IPS DF 6.9 (cell line): ENCODE measurements around the gene SCYL1.

Source experiments
- DNase-seq: peaks from one replicate; pipeline ENCODE4 v3.0.0-alpha.2; 2013; ENCODE audit warnings: low read depth, low spot score
- H3K27ac ChIP-seq: one replicate; pipeline ENCODE4 v1.5.1; 2013; ENCODE audit warnings: low read length, control low read depth
- H3K27me3 ChIP-seq: 2 replicates; pipeline ENCODE4 v1.6.1; 2013; ENCODE audit warnings: mild to moderate bottlenecking, low read length; ENCODE audit not compliant: control insufficient read depth, insufficient read depth
- H3K36me3 ChIP-seq: 2 replicates; pipeline ENCODE4 v1.6.1; 2013; ENCODE audit warnings: low read length; ENCODE audit not compliant: control insufficient read depth, insufficient read depth
- H3K4me1 ChIP-seq: 2 replicates; pipeline ENCODE4 v1.6.1; 2013; ENCODE audit warnings: low read length; ENCODE audit not compliant: control insufficient read depth, insufficient read depth
- H3K4me3 ChIP-seq: 2 replicates; pipeline ENCODE4 v1.5.1; 2013; ENCODE audit warnings: mild to moderate bottlenecking, low read length
- H3K9me3 ChIP-seq: 2 replicates; pipeline ENCODE4 v1.6.1; 2013; ENCODE audit warnings: low read length, inconsistent platforms; ENCODE audit not compliant: control insufficient read depth, insufficient read depth
- WGBS: extraction: QIAGEN DNeasy Blood & Tissue Kit; methylation state at CpG from one replicate; pipeline ENCODE4 v1.1.7; 2013; ENCODE audit warnings: mixed read lengths, missing lambda C conversion rate; ENCODE audit not compliant: insufficient read length, insufficient coverage; 5-methylcytosine and 5-hydroxymethylcytosine counted together

The SCYL1 gene

GRCh38 chr11:65496304-65497140 is 28.4 kb upstream of the SCYL1 start:
- WGBS: no CpG with 5 or more reads among the region's 15 CpGs
- no peak for DNase-seq

GRCh38 chr11:65497141-65498041 is 27.5 kb upstream of the SCYL1 start:
- peaks cover 3% of the 10 kb centered on the region; the same call in 1 of the 2 replicates for H3K4me1 ChIP-seq
- WGBS: no CpG with 5 or more reads among the region's 61 CpGs
- DNase-seq: no peak
- no peak overlapping the region for H3K27ac ChIP-seq
- H3K9me3 ChIP-seq: no peaks in the 10 kb centered on the region
- no peaks in the 10 kb centered on the region for H3K27me3 ChIP-seq
- peaks cover 7% of the 10 kb centered on the region; the same call in 1 of the 2 replicates for H3K36me3 ChIP-seq
- peak overlapping the region; percentile 59; the same call in 1 of the 2 replicates for H3K4me3 ChIP-seq

More at GRCh38 chr11:65496304-65497140, 28.4 kb upstream of the SCYL1 start:
- Histone ChIP-seq H3K4me1 (peaks cover 10% of the 10 kb centered on the region; the same call in 1 of the 2 replicates), H3K9me3 (no peaks in the 10 kb centered on the region), H3K36me3 (peaks cover 5% of the 10 kb centered on the region; the same call in 1 of the 2 replicates), H3K27me3 (no peaks in the 10 kb centered on the region), H3K4me3 (no peak overlapping the region; the same call in 1 of the 2 replicates), H3K27ac (no peak overlapping the region)

- no CpG with 5 or more reads among the region's 24 CpGs for WGBS
- DNase-seq: no peak
- Histone ChIP-seq H3K27me3 (no peaks in the 10 kb centered on the region), H3K4me3 (peak overlapping the region; percentile 59; the same call in 1 of the 2 replicates), H3K9me3 (no peaks in the 10 kb centered on the region), H3K4me1 (peaks cover 1% of the 10 kb centered on the region; the same call in 1 of the 2 replicates), H3K27ac (no peak overlapping the region), H3K36me3 (peaks cover 10% of the 10 kb centered on the region; the same call in 1 of the 2 replicates)
Observed at GRCh38 chr11:65498042-65498726, 26.7 kb upstream of the SCYL1 start.

- no CpG with 5 or more reads among the region's 6 CpGs for WGBS
- DNase-seq: no peak
- H3K4me1 ChIP-seq: peaks cover 1% of the 10 kb centered on the region; the same call in 1 of the 2 replicates
- H3K27me3 ChIP-seq: no peaks in the 10 kb centered on the region
- H3K27ac ChIP-seq: no peak overlapping the region
- H3K4me3 ChIP-seq: peak overlapping the region; percentile 59; the same call in 1 of the 2 replicates
- H3K36me3 ChIP-seq: peaks cover 10% of the 10 kb centered on the region; the same call in 1 of the 2 replicates
- no peaks in the 10 kb centered on the region for H3K9me3 ChIP-seq
Observed at GRCh38 chr11:65498727-65498976, 26.2 kb upstream of the SCYL1 start.

- 100% methylated on average over 5 of the region's 24 CpGs for WGBS
- H3K36me3 ChIP-seq: peaks cover 13% of the 10 kb centered on the region; the same call in 1 of the 2 replicates
- no peak for DNase-seq
Observed at GRCh38 chr11:65498977-65499712, 25.7 kb upstream of the SCYL1 start, which contains the start of gene MALAT1. Gene MALAT1 (plus strand): TSS chr11:65499045.

GRCh38 chr11:65499713-65500386 is 25.0 kb upstream of the SCYL1 start:
- no peaks in the 10 kb centered on the region for H3K27me3 ChIP-seq
- WGBS: no CpG with 5 or more reads among the region's 3 CpGs

More at GRCh38 chr11:65498977-65499712, 25.7 kb upstream of the SCYL1 start, which contains the start of gene MALAT1:
- Histone ChIP-seq H3K4me1 (peaks cover 1% of the 10 kb centered on the region; the same call in 1 of the 2 replicates), H3K27ac (no peak within 1 kb of the TSS), H3K27me3 (no peaks in the 10 kb centered on the region), H3K9me3 (no peaks in the 10 kb centered on the region), H3K4me3 (peak within 1 kb of the TSS; percentile 90; the same call in 1 of the 2 replicates)

GRCh38 chr11:65500387-65501185 is 24.3 kb upstream of the SCYL1 start:
- H3K36me3 ChIP-seq: peaks cover 26% of the 10 kb centered on the region; the same call in 1 of the 2 replicates
- H3K27ac ChIP-seq: no peak overlapping the region
- H3K4me1 ChIP-seq: peaks cover 1% of the 10 kb centered on the region; the same call in 1 of the 2 replicates
- H3K27me3 ChIP-seq: no peaks in the 10 kb centered on the region
- no peak for DNase-seq
- no peaks in the 10 kb centered on the region for H3K9me3 ChIP-seq
- H3K4me3 ChIP-seq: peak overlapping the region; percentile 90
- no CpG with 5 or more reads among the region's 20 CpGs for WGBS

More at GRCh38 chr11:65499713-65500386, 25.0 kb upstream of the SCYL1 start:
- Histone ChIP-seq H3K36me3 (peaks cover 20% of the 10 kb centered on the region; the same call in 1 of the 2 replicates), H3K4me1 (peaks cover 1% of the 10 kb centered on the region; the same call in 1 of the 2 replicates), H3K27ac (no peak overlapping the region), H3K4me3 (peak overlapping the region; percentile 90), H3K9me3 (no peaks in the 10 kb centered on the region)
- DNase-seq: no peak

- Histone ChIP-seq H3K27ac (no peak overlapping the region), H3K36me3 (peaks cover 26% of the 10 kb centered on the region; the same call in 1 of the 2 replicates)
- WGBS: no CpG with 5 or more reads among the region's 2 CpGs
Observed at GRCh38 chr11:65501186-65501471, 23.8 kb upstream of the SCYL1 start.

More at GRCh38 chr11:65501186-65501471, 23.8 kb upstream of the SCYL1 start:
- Histone ChIP-seq H3K4me1 (peaks cover 1% of the 10 kb centered on the region; the same call in 1 of the 2 replicates), H3K4me3 (peak overlapping the region; percentile 90; the same call in 1 of the 2 replicates), H3K9me3 (no peaks in the 10 kb centered on the region), H3K27me3 (no peaks in the 10 kb centered on the region)
- no peak for DNase-seq
